H1 (cell line): ENCODE measurements around the gene ACOT12. TPM values are rescaled to one million over a fixed set of nuclear protein-coding genes. Genes with fewer than 3 reads are reported as not detected.

Experiments used
- CTCF ChIA-PET: fragments of 300-600 bp; sonication (Branson Sonifier 250); formaldehyde crosslinking; loops from one replicate; lab custom pipeline; 2021; ENCODE audit not compliant: partially characterized antibody; lab: Charles Lee
- POLR2A ChIA-PET: fragments of 300-600 bp; sonication (Branson Sonifier 250); formaldehyde crosslinking; loops from one replicate; lab custom pipeline; 2021; ENCODE audit warnings: inconsistent platforms; ENCODE audit not compliant: partially characterized antibody; lab: Charles Lee
- DNase-seq, 2 experiments: peaks; one replicate each; pipeline versions ENCODE4 v3.0.0 to v3.0.0-alpha.2; 2010 to 2022; ENCODE audit warnings: low spot score in 2 of 2, low read depth in 1 of 2, mixed read lengths in 1 of 2
- FAIRE-seq: peaks from 2 replicates; lab custom pipeline; 2011; peaks lifted over from hg19 to GRCh38; lab: Jason Lieb, UNC
- H2AFZ ChIP-seq: 2 replicates; pipeline ENCODE4 v1.8.1; 2012; ENCODE audit warnings: low read length, inconsistent platforms
- H2AK5ac ChIP-seq: 2 replicates; pipeline ENCODE4 v1.6.1; 2013; ENCODE audit warnings: low read depth, low read length
- H2BK120ac ChIP-seq: replicated peaks from 2 replicates; pipeline ENCODE3; 2013; ENCODE audit warnings: low read depth, low read length, inconsistent platforms
- H2BK12ac ChIP-seq: 2 replicates; pipeline ENCODE4 v1.6.1; 2013; ENCODE audit warnings: low read depth, low read length
- H2BK15ac ChIP-seq: 2 replicates; pipeline ENCODE4 v1.6.1; 2013; ENCODE audit warnings: low read length
- H2BK20ac ChIP-seq: 2 replicates; pipeline ENCODE4 v1.6.1; 2013; ENCODE audit warnings: low read length
- H2BK5ac ChIP-seq: 2 replicates; pipeline ENCODE4 v1.6.1; 2013; ENCODE audit warnings: low read depth, low read length
- H3K14ac ChIP-seq: 2 replicates; pipeline ENCODE4 v1.6.1; 2013; ENCODE audit warnings: inconsistent platforms; ENCODE audit not compliant: insufficient read length
- H3K18ac ChIP-seq: 2 replicates; pipeline ENCODE4 v1.6.1; 2013; ENCODE audit warnings: low read length; ENCODE audit errors: extremely low read depth
- H3K23ac ChIP-seq: 2 replicates; pipeline ENCODE4 v1.6.1; 2013; ENCODE audit warnings: inconsistent platforms; ENCODE audit not compliant: insufficient read length
- H3K23me2 ChIP-seq: 2 replicates; pipeline ENCODE4 v1.6.1; 2013; ENCODE audit warnings: low read depth, low read length
- H3K27ac ChIP-seq: 2 replicates; pipeline ENCODE4 v1.6.1; 2011; ENCODE audit warnings: low read depth, low read length, inconsistent platforms
- H3K27me3 ChIP-seq, 4 experiments: replicated peaks in 1 of 4; 1 replicate in 1 of 4; 2 replicates in 3 of 4; pipeline versions ENCODE4 v1.6.1 to v1.8.1; 2011 to 2013; ENCODE audit warnings: low read length in 3 of 4, mild to moderate bottlenecking in 3 of 4, inconsistent platforms in 2 of 4, mixed read lengths in 2 of 4, moderate library complexity in 1 of 4; ENCODE audit not compliant: control insufficient read depth in 3 of 4, insufficient read depth in 3 of 4; ENCODE audit errors: extremely low read depth in 1 of 4
- H3K36me3 ChIP-seq, 4 experiments: 2 replicates each; pipeline versions ENCODE4 v1.6.1 to v1.8.1; 2011 to 2013; ENCODE audit warnings: mild to moderate bottlenecking in 4 of 4, low read length in 3 of 4, moderate library complexity in 2 of 4, control low read depth in 1 of 4, inconsistent platforms in 1 of 4; ENCODE audit not compliant: insufficient read depth in 4 of 4, control insufficient read depth in 2 of 4
- H3K4ac ChIP-seq: replicated peaks from 2 replicates; pipeline ENCODE3; 2013; ENCODE audit warnings: low read length, low read depth, mixed read lengths, inconsistent platforms; ENCODE audit not compliant: insufficient read length
- H3K4me1 ChIP-seq, 4 experiments: replicated peaks in 1 of 4; 1 replicate in 1 of 4; 2 replicates in 3 of 4; pipeline versions ENCODE4 v1.6.1 to v1.8.1; 2011 to 2013; ENCODE audit warnings: low read length in 3 of 4, inconsistent platforms in 2 of 4, mixed read lengths in 1 of 4; ENCODE audit not compliant: insufficient read depth in 4 of 4, control insufficient read depth in 3 of 4
- H3K4me2 ChIP-seq, 2 experiments: 2 replicates each; pipeline versions ENCODE4 v1.6.1 to v1.8.1; 2011 to 2013; ENCODE audit warnings: low read depth in 2 of 2, low read length in 2 of 2, control low read depth in 1 of 2, inconsistent platforms in 1 of 2, mild to moderate bottlenecking in 1 of 2; ENCODE audit not compliant: insufficient read depth in 1 of 2
- H3K4me3 ChIP-seq, 4 experiments: fragments of 200-600, 300-600 bp in 1 of 4; sonication (generic), shearing (Covaris generic), sonication (Bioruptor Twin) in 1 of 4; 2 replicates each; pipeline versions ENCODE4 v1.5.1 to v1.8.1; 2011 to 2016; ENCODE audit warnings: low read length in 4 of 4, low read depth in 3 of 4, control low read depth in 2 of 4, inconsistent platforms in 2 of 4, mild to moderate bottlenecking in 2 of 4, mixed read lengths in 1 of 4, moderate library complexity in 1 of 4; ENCODE audit not compliant: insufficient read depth in 2 of 4; ENCODE audit errors: extremely low read depth in 1 of 4
- H3K56ac ChIP-seq: replicated peaks from 2 replicates; pipeline ENCODE3; 2013; ENCODE audit warnings: low read depth, mild to moderate bottlenecking, mixed read lengths, low read length, inconsistent platforms; ENCODE audit not compliant: insufficient read length
- H3K79me1 ChIP-seq: 2 replicates; pipeline ENCODE4 v1.6.1; 2013; ENCODE audit warnings: low read depth, low read length, control low read depth
- H3K79me2 ChIP-seq, 2 experiments: 2 replicates each; pipeline versions ENCODE4 v1.6.1 to v1.8.1; 2012 to 2013; ENCODE audit warnings: low read length in 2 of 2, mild to moderate bottlenecking in 2 of 2, inconsistent platforms in 1 of 2; ENCODE audit not compliant: insufficient read depth in 2 of 2, control insufficient read depth in 1 of 2
- H3K9ac ChIP-seq, 4 experiments: replicated peaks in 1 of 4; 1 replicate in 1 of 4; 2 replicates in 3 of 4; pipeline versions ENCODE4 v1.6.1 to v1.8.1; 2011 to 2013; ENCODE audit warnings: low read depth in 3 of 4, low read length in 3 of 4, control low read depth in 2 of 4, mild to moderate bottlenecking in 2 of 4, moderate library complexity in 2 of 4, inconsistent platforms in 1 of 4; ENCODE audit errors: extremely low read depth in 1 of 4
- H3K9me3 ChIP-seq, 2 experiments: 2 replicates each; pipeline versions ENCODE4 v1.6.1 to v1.8.1; 2012 to 2013; ENCODE audit warnings: mild to moderate bottlenecking in 2 of 2, moderate library complexity in 2 of 2, control low read depth in 1 of 2, inconsistent platforms in 1 of 2, low read depth in 1 of 2, low read length in 1 of 2, mixed read lengths in 1 of 2; ENCODE audit not compliant: insufficient read depth in 2 of 2
- H4K20me1 ChIP-seq, 2 experiments: replicated peaks in 1 of 2; 2 replicates each; pipeline versions ENCODE3 to v1.8.1; 2011 to 2013; ENCODE audit warnings: inconsistent platforms in 2 of 2, low read length in 2 of 2, mild to moderate bottlenecking in 1 of 2; ENCODE audit not compliant: insufficient read depth in 2 of 2, control insufficient read depth in 1 of 2
- H4K5ac ChIP-seq: 2 replicates; pipeline ENCODE4 v1.6.1; 2013; ENCODE audit warnings: low read length, low read depth, mixed read lengths, inconsistent platforms; ENCODE audit not compliant: insufficient read length
- H4K8ac ChIP-seq: 2 replicates; pipeline ENCODE4 v1.8.0; 2013; ENCODE audit warnings: mild to moderate bottlenecking, moderate library complexity, low read length, inconsistent platforms; ENCODE audit not compliant: insufficient read depth; ENCODE audit errors: extremely low read depth
- H4K91ac ChIP-seq: replicated peaks from 2 replicates; pipeline ENCODE3; 2013; ENCODE audit warnings: low read length, mixed read lengths, inconsistent platforms; ENCODE audit not compliant: insufficient read length
- BRCA1 ChIP-seq: IDR thresholded peaks from 2 replicates; pipeline ENCODE4 v1.6.1; 2012; ENCODE audit warnings: low read depth, low read length, improper control_type of control experiment
- CTBP2 ChIP-seq: IDR thresholded peaks from 2 replicates; pipeline ENCODE4 v1.7.0; 2011; ENCODE audit warnings: borderline replicate concordance, mild to moderate bottlenecking, moderate library complexity, mixed read lengths, low read length; ENCODE audit not compliant: insufficient read depth, insufficient read length
- EGR1 ChIP-seq: IDR thresholded peaks from 2 replicates; pipeline ENCODE4 v1.6.1; 2011; ENCODE audit warnings: low read depth, low read length, borderline replicate concordance
- FOSL1 ChIP-seq: IDR thresholded peaks from 2 replicates; pipeline ENCODE4 v1.6.1; 2011; ENCODE audit warnings: mild to moderate bottlenecking, low read depth, low read length, moderate library complexity; ENCODE audit not compliant: insufficient read depth
- HDAC2 ChIP-seq, 2 experiments: fragments of 300-600 bp in 1 of 2; sonication (generic) in 1 of 2; IDR thresholded peaks; 2 replicates each; pipeline ENCODE4 v1.6.1; 2011 to 2012; ENCODE audit warnings: low read depth in 2 of 2, low read length in 2 of 2, mild to moderate bottlenecking in 2 of 2, moderate library complexity in 2 of 2, borderline replicate concordance in 1 of 2, inconsistent platforms in 1 of 2
- KDM1A ChIP-seq: fragments of 200-600, 300-600 bp; sonication (generic); IDR thresholded peaks from 2 replicates; pipeline ENCODE4 v1.7.1; 2016; ENCODE audit warnings: mild to moderate bottlenecking, low read length, borderline replicate concordance
- KDM5A ChIP-seq: fragments of 200-600 bp; IDR thresholded peaks from 2 replicates; pipeline ENCODE4 v1.7.1; 2012; ENCODE audit warnings: mild to moderate bottlenecking, low read length, inconsistent platforms, mixed read lengths
- PHF8 ChIP-seq: fragments of 200-600 bp; sonication (generic); conservative IDR thresholded peaks from 2 replicates; pipeline ENCODE4 v1.7.1; 2012; ENCODE audit warnings: low read depth, mild to moderate bottlenecking, inconsistent platforms, low read length, moderate library complexity
- RBBP5 ChIP-seq: IDR thresholded peaks from 2 replicates; pipeline ENCODE4 v1.7.1; 2012; ENCODE audit warnings: low read depth, mild to moderate bottlenecking, inconsistent platforms, low read length, moderate library complexity, borderline replicate concordance
- SIN3A ChIP-seq, 2 experiments: IDR thresholded peaks in 1 of 2; conservative IDR thresholded peaks in 1 of 2; 2 replicates each; pipeline ENCODE4 v1.6.1; 2011 to 2012; ENCODE audit warnings: low read length in 2 of 2, improper control_type of control experiment in 1 of 2, low read depth in 1 of 2, mild to moderate bottlenecking in 1 of 2
- SUZ12 ChIP-seq: fragments of 200-600 bp; sonication (generic); IDR thresholded peaks from 2 replicates; pipeline ENCODE4 v1.6.1; 2012; ENCODE audit warnings: mild to moderate bottlenecking, inconsistent platforms, low read length, moderate library complexity, mixed read lengths
- WGBS, 2 experiments: shearing (Covaris generic) in 1 of 2; methylation state at CpG; one replicate each; pipeline versions ENCODE4 v1.1.6 to v1.1.7; 2013 to 2015; ENCODE audit warnings: low lambda C conversion rate in 2 of 2, mixed read lengths in 2 of 2, inconsistent platforms in 1 of 2, low coverage in 1 of 2, missing lambda C conversion rate in 1 of 2; ENCODE audit not compliant: insufficient replicate concordance in 2 of 2, insufficient coverage in 1 of 2, insufficient read length in 1 of 2; ENCODE audit errors: extremely low coverage in 1 of 2, missing lambda C conversion rate in 1 of 2; 5-methylcytosine and 5-hydroxymethylcytosine counted together
- polyA plus RNA-seq, 7 experiments: library from polyadenylated mRNA; depleted of rRNA in 3 of 7; stranded (reverse) in 5 of 7; unstranded in 2 of 7; fragments of >200 nt in 5 of 7; fragments of 200-250 nt in 2 of 7; gene quantifications; 1 replicate in 5 of 7; 2 replicates in 1 of 7; 4 replicates in 1 of 7; pipeline versions ENCODE4 v1.2.1 to v1.2.3, GENCODE V29; 2011 to 2013; ENCODE audit warnings: missing spikeins in 2 of 7, mixed read lengths in 2 of 7
- total RNA-seq: library from RNA; stranded (reverse); fragmentation: NEBNext Ultra II Directional; extraction: Animal tissue kit (Norgen Biotek cat#: 25700); gene quantifications from 2 replicates; pipeline ENCODE4 v1.2.1, GENCODE V29; 2021
- TF ChIP-seq, protein P1 (sequence below): IDR thresholded peaks from 2 replicates; pipeline ENCODE4 v1.6.1; 2011; ENCODE audit warnings: low read depth, mild to moderate bottlenecking, low read length; ENCODE audit not compliant: insufficient read depth

ACOT12 gene
- total and polyA plus RNA-seq, 2 of the 8 experiments (the other 6 are each of a cell fraction or from before 2014, with no cell fraction given), result 0.29 TPM; not detected in 1

DNA sequence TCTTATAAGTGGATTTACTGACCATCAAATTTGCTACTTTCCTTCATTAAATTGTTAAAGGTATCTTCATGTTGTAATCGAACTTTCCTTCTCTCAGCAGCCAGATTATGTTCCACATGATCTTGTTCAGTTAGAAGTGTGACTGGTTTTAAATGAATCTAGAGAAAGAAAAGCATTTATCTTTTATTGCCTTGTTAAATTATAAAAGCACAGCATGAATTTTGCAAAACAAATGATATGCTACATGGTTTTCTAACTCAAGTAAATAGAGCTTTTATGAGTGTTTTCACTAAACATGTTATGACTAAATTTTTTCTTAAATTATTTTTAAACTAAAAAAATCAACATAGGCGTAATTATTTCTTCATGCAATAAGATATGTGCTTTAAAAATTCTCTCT lies 34.1 kb downstream of the ACOT12 start:
- H3K56ac ChIP-seq, result no peak overlapping the region
- no peaks in the 10 kb centered on the region for H3K79me2 ChIP-seq
- H3K27me3 ChIP-seq, result no peaks in the 10 kb centered on the region
- H4K91ac ChIP-seq, result no peak overlapping the region
- H3K9ac ChIP-seq, result no peak overlapping the region
- CTCF ChIA-PET, result interaction anchor here (1.0 kb wide), 1 partner anchor 41 kb away, joined by 3 read pairs; no protein-coding TSS in a partner anchor
- TF ChIP-seq EGR1, result no peak
- no peak for TF ChIP-seq KDM1A
- TF ChIP-seq RBBP5, result no peak
- no peak for TF ChIP-seq PHF8
- TF ChIP-seq HDAC2 (IDR thresholded peaks at IDR 0.05; ENCODE audit: borderline replicate concordance in 1 of 2, low read depth in 2 of 2, low read length in 2 of 2), result no peak
- no peak for TF ChIP-seq BRCA1
- no peak for TF ChIP-seq SUZ12
- no peak for TF ChIP-seq FOSL1
- TF ChIP-seq SIN3A (conservative IDR thresholded peaks at IDR 0.05 in 1 of 2, IDR thresholded peaks at IDR 0.05 in 1 of 2; ENCODE audit: low read depth in 1 of 2, low read length in 2 of 2), result no peak
- TF ChIP-seq KDM5A, result no peak
- TF ChIP-seq, protein P1, sequence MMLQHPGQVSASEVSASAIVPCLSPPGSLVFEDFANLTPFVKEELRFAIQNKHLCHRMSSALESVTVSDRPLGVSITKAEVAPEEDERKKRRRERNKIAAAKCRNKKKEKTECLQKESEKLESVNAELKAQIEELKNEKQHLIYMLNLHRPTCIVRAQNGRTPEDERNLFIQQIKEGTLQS, result no peak
- no peak for TF ChIP-seq CTBP2
- TF ChIP-seq, all 59 proteins: peak for 0
- H3K4me2 ChIP-seq, result no peak overlapping the region
- no peaks in the 10 kb centered on the region for H3K9me3 ChIP-seq
- no peaks in the 10 kb centered on the region for H3K79me1 ChIP-seq
- H3K36me3 ChIP-seq, result no peaks in the 10 kb centered on the region
- H3K27ac ChIP-seq, result no peak overlapping the region
- H2BK120ac ChIP-seq, result no peak overlapping the region
- H2BK20ac ChIP-seq, result no peak overlapping the region
- 91% methylated on average over 2 of the region's 2 CpGs; no CpG with 5 or more reads in 1 of the 2 experiments for WGBS, 2 experiments
- H2AFZ ChIP-seq, result 0 out of 2 replicates have a peak overlapping the region, but pooled peaks have one; percentile 98
- no peak overlapping the region for H2AK5ac ChIP-seq
- no peak for FAIRE-seq
- H4K20me1 ChIP-seq, result no peaks in the 10 kb centered on the region
- H4K5ac ChIP-seq, result no peak overlapping the region
- H3K18ac ChIP-seq, result no peak overlapping the region
- no peak overlapping the region for H4K8ac ChIP-seq
- no peak overlapping the region for H3K23ac ChIP-seq
- no peak overlapping the region for H2BK5ac ChIP-seq
- POLR2A ChIA-PET, result no interaction called here
- H2BK12ac ChIP-seq, result no peak overlapping the region
- no peaks in the 10 kb centered on the region for H3K23me2 ChIP-seq
- H3K4me1 ChIP-seq, result peaks cover 0 to 9% (median 8%) of the 10 kb centered on the region in 4 experiments; a peak in 4 of 7 replicates
- H3K4ac ChIP-seq, result no peak overlapping the region
- no peak overlapping the region for H3K4me3 ChIP-seq
- no peak overlapping the region for H2BK15ac ChIP-seq
- no peak for DNase-seq
- no peak overlapping the region for H3K14ac ChIP-seq
